GM10847 (cell line): ENCODE data around the gene DLG2.

Experiments
- POLR2A ChIP-seq: IDR thresholded peaks from 2 replicates; pipeline ENCODE4 v1.6.1; 2011; ENCODE audit not compliant: insufficient read length; ENCODE audit errors: extremely low read depth

DLG2 gene

GRCh38 chr11:83687787-83688186, 1939.4 kb downstream of the DLG2 start:
- no peak for TF ChIP-seq POLR2A

GRCh38 chr11:83685730-83686129, 1941.4 kb downstream of the DLG2 start:
- no peak for TF ChIP-seq POLR2A

- no peak for TF ChIP-seq POLR2A
Measured at GRCh38 chr11:83684071-83684470, 1943.1 kb downstream of the DLG2 start.

- no peak for TF ChIP-seq POLR2A
Measured at GRCh38 chr11:83682611-83682973, 1944.6 kb downstream of the DLG2 start.

GRCh38 chr11:83681906-83682610, 1945.1 kb downstream of the DLG2 start:
- no peak for TF ChIP-seq POLR2A

- no peak for TF ChIP-seq POLR2A
Measured at GRCh38 chr11:83681031-83681781, 1945.9 kb downstream of the DLG2 start.

- TF ChIP-seq POLR2A = no peak
Measured at GRCh38 chr11:83680321-83680720, 1946.8 kb downstream of the DLG2 start.

GRCh38 chr11:83678831-83679584, 1948.1 kb downstream of the DLG2 start:
- TF ChIP-seq POLR2A = no peak

- TF ChIP-seq POLR2A = no peak
Measured at GRCh38 chr11:83677730-83678129, 1949.4 kb downstream of the DLG2 start.

- TF ChIP-seq POLR2A = no peak
Measured at GRCh38 chr11:83676056-83676601, 1951.0 kb downstream of the DLG2 start.

GRCh38 chr11:83674102-83674896, 1952.8 kb downstream of the DLG2 start:
- TF ChIP-seq POLR2A = no peak

GRCh38 chr11:83671289-83671688, 1955.9 kb downstream of the DLG2 start:
- TF ChIP-seq POLR2A = no peak

- TF ChIP-seq POLR2A = no peak
Measured at GRCh38 chr11:83666149-83666548, 1961.0 kb downstream of the DLG2 start.

- TF ChIP-seq POLR2A = no peak
Measured at GRCh38 chr11:83663988-83664387, 1963.2 kb downstream of the DLG2 start.

- TF ChIP-seq POLR2A = no peak
Measured at GRCh38 chr11:83663446-83663845, 1963.7 kb downstream of the DLG2 start.
